Left lobe of liver (tissue), 2 donors: ENCODE results near the gene FADS1. TPM values are rescaled to one million over a fixed set of nuclear protein-coding genes. Genes with fewer than 3 reads are reported as not detected.
A peak's percentile ranks its signal among the peaks of the same experiment; 100 is the strongest.

Experiments
- ATAC-seq: fragments of 200-7000 bp; cut with Tn5 transposase; one replicate; pipeline ENCODE4 v1.9.1; 2020; ENCODE audit warnings: mild to moderate bottlenecking, moderate library complexity
- DNase-seq: peaks from one replicate; pipeline ENCODE4 v3.0.0-alpha.2; 2020; ENCODE audit warnings: low spot score
- total RNA-seq: library from RNA; stranded (reverse); gene quantifications from one replicate; pipeline ENCODE4 v1.2.1, GENCODE V29; 2021
- donor health status: DM: no; HTN: no; CAD: no; lungs with moderate emphysema.
- donor health status: DM: no; HTN: yes; CAD: no.

The FADS1 gene
- total RNA-seq, 1 donor from 2014 or later: 34.6 TPM

- no peak for DNase-seq
- ATAC-seq: peak; percentile 6
Observed at GRCh38 chr11:61764606-61765260, 52.1 kb downstream of the FADS1 start.

GRCh38 chr11:61763930-61764605 is 52.7 kb downstream of the FADS1 start:
- DNase-seq (no peak), ATAC-seq (no peak)

- no peak for ATAC-seq
Observed at GRCh38 chr11:61762798-61763197, 54.0 kb downstream of the FADS1 start.

GRCh38 chr11:61762223-61762615 is 54.6 kb downstream of the FADS1 start:
- no peak for DNase-seq
- no peak for ATAC-seq

More at GRCh38 chr11:61762798-61763197, 54.0 kb downstream of the FADS1 start:
- DNase-seq: no peak

GRCh38 chr11:61761440-61762222 is 55.2 kb downstream of the FADS1 start:
- no peak for DNase-seq
- no peak for ATAC-seq

- no peak for DNase-seq
- ATAC-seq: no peak
Observed at GRCh38 chr11:61760946-61761345, 55.9 kb downstream of the FADS1 start.

- ATAC-seq: peak; percentile 66
- peak; percentile 70 for DNase-seq
Observed at GRCh38 chr11:61757213-61757862, 59.5 kb downstream of the FADS1 start.

- ATAC-seq (peak; percentile 85), DNase-seq (peak; percentile 90)
Observed at GRCh38 chr11:61756452-61757212, 60.2 kb downstream of the FADS1 start.

GRCh38 chr11:61756147-61756451 is 60.7 kb downstream of the FADS1 start:
- ATAC-seq (no peak), DNase-seq (no peak)

- ATAC-seq: no peak
- no peak for DNase-seq
Observed at GRCh38 chr11:61754534-61755482, 62.0 kb downstream of the FADS1 start.

- ATAC-seq (no peak), DNase-seq (no peak)
Observed at GRCh38 chr11:61753672-61754071, 63.1 kb downstream of the FADS1 start.

GRCh38 chr11:61752925-61753521 is 63.8 kb downstream of the FADS1 start:
- DNase-seq (no peak), ATAC-seq (no peak)

- peak; percentile 74 for DNase-seq
- ATAC-seq: peak; percentile 65
Observed at GRCh38 chr11:61752117-61752924, 64.5 kb downstream of the FADS1 start, which contains the start of gene MYRF. MYRF (plus strand) TSS chr11:61752636; CDS start chr11:61752745, 109 bp downstream.

- DNase-seq: no peak
- ATAC-seq: no peak
Observed at GRCh38 chr11:61751384-61751783, 65.4 kb downstream of the FADS1 start.

- no peak for ATAC-seq
- no peak for DNase-seq
Observed at GRCh38 chr11:61750631-61751273, 66.1 kb downstream of the FADS1 start.
